Stimulated activated CD8-positive, alpha-beta memory T cell treated with anti-CD3 and anti-CD28 coated beads, Interleukin-2, amount 100 ng/mL, for 1 hour (primary cell): ENCODE measurements around the gene GALNT15.

Experiments
- DNase-seq, 2 donors: peaks; one replicate each; pipeline ENCODE4 v3.0.0-alpha.2; 2020; ENCODE audit warnings: low read depth in 2 of 2

Gene GALNT15

DNA sequence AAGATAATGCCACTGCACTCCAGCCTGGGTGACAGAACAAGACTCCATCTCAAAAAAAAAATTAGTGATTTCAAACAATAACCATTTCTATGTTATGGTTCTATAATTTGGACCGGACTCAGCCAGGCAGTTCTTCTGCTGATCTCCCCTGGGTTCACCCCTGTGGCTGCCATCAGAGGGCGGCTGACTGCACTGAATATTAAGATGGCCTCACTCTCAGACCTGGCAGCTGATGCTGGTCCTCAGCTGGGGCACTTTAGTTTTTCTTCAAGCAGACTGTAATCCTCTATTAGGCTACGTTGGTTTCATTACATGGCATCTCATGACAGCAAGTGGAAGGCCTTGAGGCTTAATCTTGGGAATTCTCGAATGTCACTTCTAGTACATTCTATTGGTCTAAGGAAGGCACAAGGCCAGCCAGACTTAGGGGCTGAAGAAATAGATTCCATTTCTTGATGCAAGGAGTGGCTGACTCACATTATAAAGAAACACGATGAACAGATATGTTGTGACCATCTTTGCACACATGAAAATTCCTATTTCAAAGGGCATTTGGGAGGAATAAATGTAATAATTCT is 12.8 kb downstream of the GALNT15 start:
- DNase-seq: no peak

- DNase-seq: no peak
Observed at GRCh38 chr3:16188071-16188470, 13.6 kb downstream of the GALNT15 start.

DNA sequence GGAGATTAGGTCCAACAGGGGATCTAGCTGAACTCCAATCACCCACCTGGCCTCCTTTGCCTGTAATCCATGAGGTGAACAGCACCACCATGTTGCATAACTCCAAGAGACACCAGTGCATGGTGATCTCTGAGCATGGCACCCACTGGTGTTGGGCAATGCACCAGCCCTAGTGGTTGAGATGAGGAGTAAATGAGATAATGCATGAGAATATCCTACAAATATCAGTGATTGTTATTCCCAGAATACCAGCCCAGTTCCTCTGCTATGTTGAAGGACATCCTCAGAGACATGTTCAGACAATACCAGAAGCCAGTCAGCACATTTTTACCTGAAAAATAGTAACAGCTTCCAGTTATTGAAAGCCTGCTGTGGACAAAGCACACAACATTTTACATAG is 14.7 kb downstream of the GALNT15 start:
- DNase-seq: no peak

DNA sequence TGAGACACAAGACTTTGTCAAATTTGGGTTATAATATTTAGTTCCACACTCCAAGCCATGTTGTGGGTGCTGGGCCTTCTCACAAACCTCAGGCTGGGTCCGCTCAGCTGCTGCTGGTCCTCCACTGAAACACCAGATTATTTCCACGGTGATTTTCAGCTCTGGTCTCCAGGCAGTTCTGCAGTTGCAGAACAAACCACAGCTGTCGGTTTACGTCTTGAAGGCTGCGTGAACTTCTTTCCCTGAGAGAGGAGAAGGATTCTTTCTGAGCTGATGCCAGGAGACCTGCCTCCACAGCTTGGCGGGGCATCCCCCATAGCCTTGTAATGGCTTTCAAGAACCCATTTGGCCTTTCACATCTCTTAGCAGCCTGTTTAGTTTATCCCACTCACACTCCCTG is 16.2 kb downstream of the GALNT15 start:
- DNase-seq: no peak

DNA sequence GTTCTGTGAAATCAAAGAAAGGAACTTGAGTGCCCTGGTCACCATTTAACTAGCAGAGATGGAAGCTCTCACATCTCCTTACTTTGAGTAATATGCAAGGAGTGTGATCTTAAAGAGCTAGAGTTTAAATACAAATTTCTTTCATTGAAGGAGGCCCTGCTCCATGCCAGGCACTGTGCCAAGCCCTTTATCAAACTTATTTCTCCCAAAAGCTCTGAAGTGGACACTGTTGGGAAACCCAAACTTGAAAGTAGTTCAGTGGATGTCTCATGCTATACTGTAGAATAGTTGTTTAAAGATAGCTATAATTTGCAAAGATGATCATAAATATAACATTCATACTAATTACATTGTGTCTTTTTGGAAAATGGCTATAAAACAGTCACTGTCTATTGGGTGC is 17.1 kb downstream of the GALNT15 start:
- no peak for DNase-seq

DNA sequence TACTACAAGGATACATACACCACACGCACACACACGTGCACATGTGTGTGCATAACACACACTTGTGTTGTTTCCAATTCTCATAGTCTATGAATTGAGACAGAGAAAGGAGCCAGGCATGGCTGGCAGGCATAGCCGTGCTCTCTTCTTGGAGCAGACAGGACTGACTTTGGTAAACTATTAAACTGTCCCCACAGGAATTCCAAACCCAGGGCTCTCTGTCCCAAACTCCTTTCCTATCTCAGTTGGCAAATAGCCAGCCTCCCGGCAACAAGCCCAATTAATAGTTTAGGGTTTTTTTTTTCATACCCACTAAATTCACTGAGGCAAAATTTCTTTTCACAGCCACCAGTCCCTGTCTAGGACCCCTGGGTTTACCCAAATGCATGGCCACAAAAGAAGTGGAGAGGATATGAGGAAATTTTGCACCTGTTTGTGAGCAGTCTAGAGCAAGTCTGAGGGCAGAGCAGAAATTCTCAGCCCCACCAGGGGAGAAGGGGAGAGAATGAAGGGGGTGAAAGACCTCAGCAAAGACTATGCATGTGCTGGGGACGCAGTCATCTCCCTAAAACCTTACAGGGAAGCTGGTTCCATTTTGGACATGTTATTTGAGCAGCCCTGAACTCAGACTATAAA is 17.8 kb downstream of the GALNT15 start:
- DNase-seq: no peak

- no peak for DNase-seq
Observed at GRCh38 chr3:16198427-16198826, 23.9 kb downstream of the GALNT15 start.

- no peak for DNase-seq
Observed at GRCh38 chr3:16199769-16200168, 25.3 kb downstream of the GALNT15 start.

DNA sequence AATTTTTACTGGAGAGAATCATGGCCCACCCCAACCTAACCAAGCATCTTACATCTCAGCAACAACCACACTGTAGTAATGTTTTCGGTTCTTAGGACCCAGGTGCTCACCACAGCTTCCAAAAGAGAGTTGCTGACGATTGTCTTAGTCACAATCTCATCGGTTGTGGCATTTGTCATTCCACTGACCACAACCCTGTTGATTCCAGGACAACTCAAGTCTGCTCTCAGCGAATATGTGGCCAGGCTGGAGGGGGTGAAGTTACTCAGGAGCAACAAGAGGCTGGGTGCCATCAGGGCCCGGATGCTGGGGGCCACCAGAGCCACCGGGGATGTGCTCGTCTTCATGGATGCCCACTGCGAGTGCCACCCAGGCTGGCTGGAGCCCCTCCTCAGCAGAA is 25.9 kb downstream of the GALNT15 start:
- DNase-seq: no peak

GRCh38 chr3:16203031-16203430 is 28.6 kb downstream of the GALNT15 start:
- DNase-seq: no peak

DNA sequence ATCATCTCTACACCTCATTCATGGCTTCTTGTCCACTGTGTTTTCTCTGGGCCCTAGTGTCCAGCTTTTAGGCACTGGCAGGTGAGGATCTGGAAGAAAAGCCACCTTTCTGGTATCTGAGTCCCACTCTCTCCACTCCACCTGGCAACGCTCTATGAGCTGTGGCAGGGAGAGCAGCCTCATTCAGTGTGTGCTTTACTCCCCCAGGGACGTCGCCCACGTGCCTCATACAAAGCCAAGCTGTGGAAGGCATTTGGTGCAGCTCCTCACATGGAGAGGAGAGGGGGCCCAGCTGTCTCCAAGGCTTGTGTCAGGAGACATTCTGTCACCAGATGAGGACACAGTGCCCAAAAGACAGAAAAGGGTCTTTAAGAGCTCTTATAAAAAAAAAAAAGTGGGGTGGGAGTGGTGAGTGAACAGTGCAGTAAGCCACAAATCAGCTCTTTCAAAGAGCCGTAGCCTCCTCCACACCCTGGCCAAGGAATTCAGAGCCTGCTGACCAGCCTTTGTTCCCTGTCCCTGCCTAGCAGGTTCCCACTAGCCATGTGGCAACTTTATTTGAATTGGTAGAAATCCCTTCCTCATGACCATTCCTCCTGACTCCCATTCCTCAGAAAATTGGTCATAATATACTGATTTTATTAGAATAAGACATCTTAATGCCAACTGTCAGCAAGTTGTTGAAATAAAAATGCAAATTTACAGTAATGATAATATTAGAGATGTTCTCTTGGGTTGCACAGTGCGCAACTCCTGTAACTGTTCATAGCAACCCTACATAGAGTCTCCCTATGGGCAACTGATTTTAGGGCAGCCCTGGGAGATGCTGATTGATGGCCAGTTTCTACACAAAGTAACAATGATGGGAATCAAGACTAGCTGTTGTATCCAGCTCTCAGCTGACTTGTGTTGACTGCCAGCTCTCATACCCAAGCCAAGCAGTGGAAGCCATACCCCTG is 29.5 kb downstream of the GALNT15 start:
- DNase-seq: no peak

DNA sequence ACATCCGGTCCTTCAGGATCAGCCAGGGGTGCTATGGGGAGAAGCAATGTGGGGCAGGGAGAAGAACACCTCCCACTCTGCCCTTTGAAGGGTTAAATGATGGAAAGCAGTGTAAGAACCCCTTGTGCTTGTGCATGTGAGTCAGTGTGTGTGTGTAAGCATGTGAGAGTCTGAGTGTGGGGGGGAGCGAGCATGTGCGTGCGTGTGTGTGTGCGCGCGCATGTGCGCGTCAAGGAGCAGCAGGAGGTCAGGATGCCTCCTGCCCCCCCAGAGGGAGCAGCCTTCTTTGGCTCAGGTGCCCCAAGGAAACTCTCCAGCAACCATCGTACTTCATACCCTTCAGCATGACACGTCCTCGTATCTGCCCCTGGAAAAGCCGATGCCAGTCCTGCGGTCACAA is 30.3 kb downstream of the GALNT15 start:
- DNase-seq: no peak

DNA sequence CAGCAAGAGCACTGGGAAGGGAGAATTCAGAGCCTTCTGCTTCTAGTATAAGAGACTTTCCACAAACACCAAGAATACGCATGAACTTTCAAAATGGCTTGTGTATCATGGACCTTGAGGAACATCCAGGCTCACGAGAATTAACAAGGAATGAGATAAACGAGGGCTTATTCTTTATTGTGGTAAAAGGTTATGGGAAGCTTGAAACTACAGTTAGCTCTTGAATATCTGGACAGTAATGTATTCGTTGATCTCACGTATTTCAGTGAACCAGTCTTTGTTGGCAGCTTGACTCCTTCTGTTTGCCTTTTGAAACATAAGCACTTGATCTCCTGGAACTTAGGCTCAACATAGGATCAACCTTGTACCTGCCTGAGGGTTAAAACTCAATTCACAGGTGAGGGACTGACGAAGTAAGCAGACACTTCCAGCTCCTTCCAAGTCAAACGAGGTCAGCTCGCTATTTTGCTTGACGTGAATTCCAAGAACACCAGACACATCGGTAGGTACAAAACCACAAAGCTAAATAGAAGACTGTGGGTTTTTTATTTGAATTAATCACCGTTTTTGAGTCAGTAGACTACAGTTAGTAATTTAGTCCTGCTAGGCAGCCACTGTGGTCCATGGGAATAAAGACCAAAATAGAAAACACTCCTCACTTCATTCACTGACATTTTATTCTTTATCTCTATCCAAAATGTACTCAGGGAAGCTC is 30.8 kb downstream of the GALNT15 start:
- DNase-seq: no peak

DNA sequence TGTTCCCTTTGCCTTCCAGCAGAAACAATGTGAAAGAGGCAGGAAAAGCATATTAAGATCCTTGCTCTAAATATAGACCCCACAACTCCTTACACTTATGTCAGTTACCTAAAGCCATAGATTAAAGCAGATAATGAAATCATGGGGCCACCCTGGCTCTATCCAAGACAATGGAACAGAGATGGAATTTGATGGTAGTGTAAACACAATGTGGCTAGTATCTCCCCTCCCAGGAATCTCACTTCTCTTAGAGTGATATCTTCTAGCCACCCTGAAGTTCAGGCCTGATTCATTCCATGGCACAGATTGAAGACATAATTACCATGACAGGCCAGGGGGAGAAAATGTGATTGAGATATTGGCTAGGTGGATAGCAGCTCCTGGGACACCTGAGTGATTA is 32.6 kb downstream of the GALNT15 start:
- DNase-seq: no peak

DNA sequence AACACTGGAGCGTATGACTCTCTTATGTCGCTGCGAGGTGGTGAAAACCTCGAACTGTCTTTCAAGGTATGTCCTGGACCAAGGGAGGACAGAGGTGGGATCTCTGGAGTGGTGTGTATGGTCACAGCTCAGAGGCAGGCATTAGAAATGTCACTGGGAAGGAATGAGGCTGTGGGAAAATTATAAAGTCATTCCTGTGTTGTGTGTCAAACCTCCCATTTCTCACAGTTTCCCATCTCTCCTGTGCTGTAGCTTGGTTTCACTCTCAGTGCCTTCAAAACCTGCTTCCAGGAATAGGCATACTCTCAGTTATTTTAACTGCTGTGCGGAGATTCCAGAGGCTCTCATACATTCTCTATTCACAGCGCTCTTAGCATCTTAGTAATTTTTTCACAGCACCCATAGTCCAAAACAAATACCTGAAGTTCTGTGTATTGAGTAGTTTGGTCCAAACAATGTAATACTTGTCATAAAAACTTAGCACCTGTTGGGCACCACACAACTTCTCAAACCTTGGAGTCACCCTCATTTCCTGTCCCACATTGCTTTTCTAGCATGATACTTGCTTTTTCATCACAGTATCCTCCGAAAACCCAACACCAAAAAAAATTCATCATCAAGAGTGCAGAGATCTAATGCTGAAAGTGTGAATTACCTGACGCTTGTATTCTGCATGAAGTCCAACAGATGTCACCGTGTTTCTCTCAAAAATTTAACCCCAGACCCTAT is 36.9 kb downstream of the GALNT15 start:
- DNase-seq: no peak

GRCh38 chr3:16214366-16214765 is 39.9 kb downstream of the GALNT15 start:
- no peak for DNase-seq

- no peak for DNase-seq
Observed at GRCh38 chr3:16216373-16216935, 42.0 kb downstream of the GALNT15 start.

- DNase-seq: no peak
Observed at GRCh38 chr3:16219777-16220176, 45.3 kb downstream of the GALNT15 start.

DNA sequence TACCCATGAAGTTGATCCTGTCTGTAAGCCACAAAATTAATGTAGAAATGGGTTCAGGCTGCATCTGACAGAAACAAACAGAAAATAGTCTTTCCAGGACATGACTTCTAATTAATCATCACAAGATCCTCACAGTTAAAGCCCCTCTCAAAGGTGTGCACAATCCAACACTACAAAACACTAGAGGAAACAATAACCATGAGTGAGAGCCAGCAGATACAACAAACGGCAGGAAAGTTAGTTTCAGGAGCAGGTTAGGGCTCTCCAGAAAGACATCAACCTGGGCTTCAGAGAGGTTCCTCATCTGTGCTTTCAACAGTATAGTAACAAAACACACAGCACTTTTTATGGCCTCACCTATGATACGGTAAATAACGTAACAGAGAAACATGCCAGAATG is 47.5 kb downstream of the GALNT15 start:
- DNase-seq: no peak

GRCh38 chr3:16222547-16222946 is 48.1 kb downstream of the GALNT15 start:
- no peak for DNase-seq

GRCh38 chr3:16224325-16224724 is 49.8 kb downstream of the GALNT15 start:
- DNase-seq: no peak
